Brain microvascular endothelial cell (primary cell): Measurements from ENCODE around the gene ASCC1.
"Not testable (repeated sequence)": the region's sequence is repeated elsewhere in the genome, so short reads cannot be mapped to it uniquely, and the experiment has no call there.

Source experiments
- DNase-seq: peaks from one replicate; pipeline ENCODE4 v3.0.0-alpha.2; 2020
- H3K27ac ChIP-seq: fragments of 250-450 bp; sonication (Bioruptor Pico); 2 replicates; pipeline ENCODE4 v1.5.1; 2020; ENCODE audit warnings: mild to moderate bottlenecking, moderate library complexity
- H3K27me3 ChIP-seq: fragments of 250-450 bp; sonication (Bioruptor Pico); replicated peaks from 2 replicates; pipeline ENCODE4 v1.5.1; 2020; ENCODE audit warnings: mild to moderate bottlenecking
- H3K36me3 ChIP-seq: fragments of 250-450 bp; sonication (Bioruptor Pico); replicated peaks from 2 replicates; pipeline ENCODE4 v1.5.1; 2020; ENCODE audit warnings: mild to moderate bottlenecking
- H3K4me3 ChIP-seq: 2 replicates; pipeline ENCODE4 v1.5.1; 2011; ENCODE audit warnings: low read depth, mild to moderate bottlenecking, control low read depth, low read length, moderate library complexity
- in situ Hi-C: cut with HindIII; loops from 2 replicates; pipeline ENCODE4 v1.10.0; 2017; ENCODE audit warnings: low sequenced_read_pairs, low pct_ligation_motif_present
- TF ChIP-seq, protein P1 (sequence below): IDR thresholded peaks from 2 replicates; pipeline ENCODE4 v1.5.1; 2011; ENCODE audit warnings: low read depth, mild to moderate bottlenecking, moderate library complexity, low read length, control low read depth, inconsistent platforms; ENCODE audit errors: missing control alignments

Gene ASCC1

DNA sequence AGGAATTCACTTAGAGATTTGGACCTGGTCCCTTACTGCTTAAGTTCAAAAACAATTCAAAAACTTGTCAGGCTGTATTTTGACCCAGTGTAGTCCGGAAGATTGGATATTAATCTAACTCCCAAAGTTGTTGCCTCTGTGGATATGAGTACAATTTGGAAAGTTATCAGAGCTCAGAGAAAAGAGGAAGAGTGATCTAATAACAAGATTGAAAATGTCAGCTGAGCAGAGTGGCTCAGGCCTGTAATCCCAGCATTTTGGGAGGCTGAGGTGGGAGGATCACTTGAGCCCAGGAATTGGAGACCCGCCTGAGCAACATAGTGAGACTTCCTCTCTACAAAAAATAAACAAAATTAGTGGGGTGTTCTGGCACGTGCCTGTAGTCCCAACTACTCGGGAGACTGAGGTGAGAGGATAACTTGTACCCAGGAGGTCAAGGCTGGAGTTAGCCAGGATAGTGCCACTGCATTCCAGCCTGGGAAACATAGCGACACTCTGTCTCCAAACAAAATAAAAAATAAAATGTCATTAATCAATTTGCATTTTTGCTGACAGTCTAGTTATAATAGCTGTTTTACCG lies 3.2 kb upstream of the ASCC1 start:
- TF ChIP-seq, protein P1, sequence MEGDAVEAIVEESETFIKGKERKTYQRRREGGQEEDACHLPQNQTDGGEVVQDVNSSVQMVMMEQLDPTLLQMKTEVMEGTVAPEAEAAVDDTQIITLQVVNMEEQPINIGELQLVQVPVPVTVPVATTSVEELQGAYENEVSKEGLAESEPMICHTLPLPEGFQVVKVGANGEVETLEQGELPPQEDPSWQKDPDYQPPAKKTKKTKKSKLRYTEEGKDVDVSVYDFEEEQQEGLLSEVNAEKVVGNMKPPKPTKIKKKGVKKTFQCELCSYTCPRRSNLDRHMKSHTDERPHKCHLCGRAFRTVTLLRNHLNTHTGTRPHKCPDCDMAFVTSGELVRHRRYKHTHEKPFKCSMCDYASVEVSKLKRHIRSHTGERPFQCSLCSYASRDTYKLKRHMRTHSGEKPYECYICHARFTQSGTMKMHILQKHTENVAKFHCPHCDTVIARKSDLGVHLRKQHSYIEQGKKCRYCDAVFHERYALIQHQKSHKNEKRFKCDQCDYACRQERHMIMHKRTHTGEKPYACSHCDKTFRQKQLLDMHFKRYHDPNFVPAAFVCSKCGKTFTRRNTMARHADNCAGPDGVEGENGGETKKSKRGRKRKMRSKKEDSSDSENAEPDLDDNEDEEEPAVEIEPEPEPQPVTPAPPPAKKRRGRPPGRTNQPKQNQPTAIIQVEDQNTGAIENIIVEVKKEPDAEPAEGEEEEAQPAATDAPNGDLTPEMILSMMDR: no peak
- H3K4me3 ChIP-seq: no peak overlapping the region
- peaks cover 2% of the 10 kb centered on the region for H3K36me3 ChIP-seq
- in situ Hi-C loops: no loop called here
- H3K27me3 ChIP-seq: no peaks in the 10 kb centered on the region
- no peak for DNase-seq
- no peak overlapping the region for H3K27ac ChIP-seq

DNA sequence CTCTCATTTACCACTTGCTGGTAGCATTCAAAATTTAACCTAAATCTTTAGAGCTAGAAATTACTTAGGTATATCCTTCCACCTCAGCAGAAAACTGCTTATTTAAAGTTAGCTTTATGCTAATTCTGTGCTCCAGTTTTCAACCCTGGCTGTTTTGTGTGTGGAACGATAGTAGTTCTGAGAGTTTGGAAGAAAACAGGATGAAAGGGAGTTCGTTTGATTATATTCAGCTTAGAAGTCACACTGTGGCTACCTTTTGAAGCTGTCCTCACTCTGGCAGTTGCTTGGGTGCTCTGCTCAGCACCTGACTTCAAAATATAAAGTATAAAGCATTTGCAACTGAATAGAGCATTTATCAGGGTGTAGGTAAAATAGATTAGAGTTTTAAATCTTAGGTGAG lies 2.6 kb upstream of the ASCC1 start:
- no peak for DNase-seq
- H3K4me3 ChIP-seq: no peak overlapping the region
- in situ Hi-C loops: no loop called here
- no peaks in the 10 kb centered on the region for H3K27me3 ChIP-seq
- TF ChIP-seq, protein P1: no peak
- H3K27ac ChIP-seq: no peak overlapping the region
- H3K36me3 ChIP-seq: peaks cover 2% of the 10 kb centered on the region

DNA sequence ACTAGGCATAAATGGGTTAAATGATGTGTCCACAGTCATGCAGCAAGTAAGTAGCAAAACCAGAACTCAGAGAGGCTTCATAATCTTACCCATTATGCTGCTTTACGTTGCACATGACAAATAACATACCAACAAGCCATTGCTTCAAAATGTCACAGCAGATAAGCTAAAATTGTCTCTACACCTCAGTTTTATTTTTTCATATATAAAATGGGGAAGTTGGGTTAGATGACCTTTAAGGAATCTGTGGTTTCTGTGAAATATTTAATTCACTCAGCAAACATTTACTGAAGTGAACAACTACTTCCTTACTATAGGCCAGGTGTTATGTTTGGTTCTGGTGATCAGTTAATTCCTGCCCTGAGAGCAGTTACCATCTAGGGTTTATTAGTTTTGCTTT lies 2.2 kb upstream of the ASCC1 start:
- H3K27me3 ChIP-seq: no peaks in the 10 kb centered on the region
- in situ Hi-C loops: no loop called here
- no peak for DNase-seq
- H3K27ac ChIP-seq: no peak overlapping the region
- peaks cover 2% of the 10 kb centered on the region for H3K36me3 ChIP-seq
- TF ChIP-seq, protein P1: no peak
- H3K4me3 ChIP-seq: no peak overlapping the region

DNA sequence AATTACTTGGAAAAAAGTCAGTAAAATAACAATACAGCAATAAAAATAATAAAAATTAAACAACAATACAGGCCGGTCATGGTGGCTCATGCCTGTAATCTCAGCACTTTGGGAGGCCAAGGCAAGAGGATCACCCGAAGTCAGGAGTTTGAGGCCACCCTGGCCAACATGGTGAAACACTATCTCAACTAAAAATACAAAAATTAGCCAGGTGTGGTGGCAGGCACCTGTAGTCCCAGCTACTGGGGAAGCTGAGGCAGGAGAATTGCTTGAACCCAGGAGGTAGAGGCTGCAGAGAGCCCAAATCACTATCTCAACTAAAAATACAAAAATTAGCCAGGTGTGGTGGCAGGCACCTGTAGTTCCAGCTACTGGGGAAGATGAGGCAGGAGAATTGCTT lies 4.2 kb downstream of the ASCC1 start:
- H3K27ac ChIP-seq, DNase-seq, in situ Hi-C loops, H3K27me3 ChIP-seq, H3K4me3 ChIP-seq, H3K36me3 ChIP-seq: not testable (repeated sequence)

DNA sequence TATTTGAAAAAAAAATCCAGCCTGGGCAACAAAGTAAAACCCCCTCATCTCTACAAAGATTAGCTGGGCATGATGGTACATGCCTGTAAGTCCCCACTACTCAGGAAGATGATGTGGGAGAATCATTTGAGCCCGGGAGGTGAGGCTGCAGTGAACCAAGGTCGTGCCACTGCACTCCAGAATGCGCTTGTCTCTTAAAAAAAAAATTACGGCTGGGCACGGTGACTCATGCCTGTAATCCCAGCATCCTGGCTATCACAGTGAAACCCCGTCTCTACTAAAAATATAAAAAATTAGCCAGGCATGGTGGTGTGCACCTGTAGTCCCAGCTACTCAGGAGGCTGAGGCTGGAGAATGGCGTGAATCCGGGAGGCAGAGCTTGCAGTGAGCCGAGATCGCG lies 4.7 kb downstream of the ASCC1 start:
- H3K27me3 ChIP-seq, H3K4me3 ChIP-seq, in situ Hi-C loops, H3K27ac ChIP-seq, H3K36me3 ChIP-seq, DNase-seq: not testable (repeated sequence)

DNA sequence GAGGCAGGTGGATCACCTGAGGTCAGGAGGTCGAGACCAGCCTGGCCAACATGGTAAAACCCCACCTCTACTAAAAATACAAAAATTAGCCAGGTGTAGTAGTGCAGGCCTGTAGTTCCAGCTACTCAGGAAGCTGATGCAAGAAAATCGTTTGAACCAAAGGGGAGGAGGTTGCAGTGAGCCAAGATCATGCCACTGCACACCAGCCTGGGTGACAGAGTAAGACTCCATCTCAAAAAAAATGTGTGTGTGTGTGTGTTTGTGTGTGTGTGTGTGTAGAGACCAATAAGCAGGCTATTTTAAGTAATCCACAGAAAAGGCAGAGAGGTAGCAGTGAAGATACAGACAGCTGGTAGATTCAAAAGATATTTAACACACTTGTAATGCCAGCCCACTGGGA lies 7.5 kb downstream of the ASCC1 start:
- H3K36me3 ChIP-seq, in situ Hi-C loops, H3K4me3 ChIP-seq: not testable (repeated sequence)

DNA sequence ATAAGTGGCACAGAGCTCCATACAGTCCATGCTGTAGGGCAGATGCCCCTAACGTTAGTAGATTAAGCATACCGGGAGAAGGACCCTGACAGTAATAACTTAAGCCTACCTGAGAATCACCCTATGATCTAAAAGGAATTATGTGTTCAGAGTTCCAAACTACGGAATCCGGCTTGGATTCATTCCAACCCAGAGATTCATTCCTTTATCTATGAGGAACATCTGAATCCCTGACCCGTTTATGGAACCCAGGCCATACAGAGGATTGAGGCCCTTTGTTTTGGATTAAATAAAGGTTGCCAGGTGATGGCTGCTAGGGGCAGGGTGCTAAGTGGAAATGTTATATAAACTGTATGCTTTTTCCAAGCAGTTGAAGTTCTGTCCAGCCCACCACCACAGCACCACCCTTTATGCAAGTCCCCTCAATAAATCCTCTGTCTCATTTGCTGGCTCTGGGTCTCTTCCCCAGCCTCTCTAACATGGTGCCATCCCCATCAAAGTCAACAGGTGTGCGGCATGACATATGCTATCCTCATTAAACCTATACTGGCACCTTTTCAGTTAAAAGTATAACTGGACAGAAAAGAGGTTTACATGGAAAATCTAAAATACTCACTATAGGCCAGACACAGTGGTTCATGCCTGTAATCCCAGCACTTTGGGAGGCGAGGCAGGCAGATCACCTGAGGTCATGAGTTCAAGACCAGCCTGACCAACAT lies 9.4 kb downstream of the ASCC1 start:
- TF ChIP-seq, protein P1: no peak
- in situ Hi-C loops: no loop called here
- DNase-seq: no peak
- H3K36me3 ChIP-seq: peaks cover 3% of the 10 kb centered on the region
- no peak overlapping the region for H3K27ac ChIP-seq
- no peaks in the 10 kb centered on the region for H3K27me3 ChIP-seq
- H3K4me3 ChIP-seq: no peak overlapping the region

More for the DNA sequence above, 7.5 kb downstream of the ASCC1 start:
- not testable (repeated sequence) for H3K27me3 ChIP-seq, H3K27ac ChIP-seq, DNase-seq
